ENCODE data around the gene SH3PXD2A.

Gene SH3PXD2A

DNA sequence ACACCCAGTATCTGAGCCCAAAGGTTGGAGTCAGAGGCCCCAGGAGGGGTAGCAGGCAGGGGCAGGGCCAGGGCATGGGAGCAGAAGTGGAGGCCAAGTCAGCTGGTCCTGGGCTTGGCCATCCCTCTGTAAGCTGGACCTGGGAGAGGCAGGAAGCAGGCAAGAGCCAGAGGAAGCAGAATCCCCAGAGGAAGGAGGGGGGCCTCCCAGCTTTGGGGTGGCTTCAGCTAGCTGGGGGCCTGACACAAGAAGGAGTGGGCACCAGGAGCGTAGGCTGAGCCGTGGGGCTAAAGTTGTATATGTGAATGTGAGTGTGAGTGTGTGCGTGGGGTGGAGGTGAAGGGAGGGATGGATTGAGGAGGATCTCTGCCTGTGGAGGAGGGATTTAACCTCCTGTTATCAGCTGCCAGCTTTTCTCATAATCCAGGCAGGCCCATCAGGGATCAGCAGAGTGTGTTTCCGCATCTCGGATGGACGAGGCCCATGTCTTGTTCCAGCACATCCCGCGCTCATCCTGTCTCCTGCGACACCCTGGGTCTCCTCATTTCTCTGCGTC lies 307.9 kb downstream of the SH3PXD2A start:
- TF ChIP-seq, protein P1, sequence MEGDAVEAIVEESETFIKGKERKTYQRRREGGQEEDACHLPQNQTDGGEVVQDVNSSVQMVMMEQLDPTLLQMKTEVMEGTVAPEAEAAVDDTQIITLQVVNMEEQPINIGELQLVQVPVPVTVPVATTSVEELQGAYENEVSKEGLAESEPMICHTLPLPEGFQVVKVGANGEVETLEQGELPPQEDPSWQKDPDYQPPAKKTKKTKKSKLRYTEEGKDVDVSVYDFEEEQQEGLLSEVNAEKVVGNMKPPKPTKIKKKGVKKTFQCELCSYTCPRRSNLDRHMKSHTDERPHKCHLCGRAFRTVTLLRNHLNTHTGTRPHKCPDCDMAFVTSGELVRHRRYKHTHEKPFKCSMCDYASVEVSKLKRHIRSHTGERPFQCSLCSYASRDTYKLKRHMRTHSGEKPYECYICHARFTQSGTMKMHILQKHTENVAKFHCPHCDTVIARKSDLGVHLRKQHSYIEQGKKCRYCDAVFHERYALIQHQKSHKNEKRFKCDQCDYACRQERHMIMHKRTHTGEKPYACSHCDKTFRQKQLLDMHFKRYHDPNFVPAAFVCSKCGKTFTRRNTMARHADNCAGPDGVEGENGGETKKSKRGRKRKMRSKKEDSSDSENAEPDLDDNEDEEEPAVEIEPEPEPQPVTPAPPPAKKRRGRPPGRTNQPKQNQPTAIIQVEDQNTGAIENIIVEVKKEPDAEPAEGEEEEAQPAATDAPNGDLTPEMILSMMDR (IDR thresholded peaks at IDR 0.05): no peak
- Histone ChIP-seq H3K27ac (no peak overlapping the region), H3K36me3 (no peaks in the 10 kb centered on the region), H3K4me1 (ENCODE audit: control insufficient read depth in 1 of 2, insufficient read depth in 1 of 2, low read depth in 1 of 2, low read length in 1 of 2) (peaks cover 0 to 8% of the 10 kb centered on the region in 2 experiments), H3K27me3 (peaks cover 30% of the 10 kb centered on the region), H3K4me3 (ENCODE audit: low read depth in 1 of 2, low read length in 1 of 2) (no peak overlapping the region), H3K9me3 (no peaks in the 10 kb centered on the region)

DNA sequence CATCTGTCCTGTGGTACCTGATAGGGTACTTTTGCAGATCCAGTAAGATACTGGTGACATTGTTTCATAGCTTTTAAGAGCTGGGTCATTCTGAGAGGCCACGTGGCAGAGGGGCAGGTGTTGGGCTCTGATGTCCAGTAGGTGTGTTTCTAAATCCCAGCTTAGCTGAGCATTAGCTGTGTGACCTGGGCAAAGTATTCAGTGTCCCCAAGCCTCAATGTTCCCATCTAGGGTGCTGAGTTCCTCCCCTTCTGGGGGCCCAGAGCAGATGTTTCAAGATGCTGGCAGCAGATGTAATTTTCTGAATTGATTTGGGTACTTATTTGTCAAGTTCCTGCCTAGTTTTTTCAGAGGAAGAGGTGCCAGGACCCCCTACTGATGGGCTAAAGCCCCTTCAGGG lies 309.0 kb downstream of the SH3PXD2A start:
- Histone ChIP-seq H3K9me3 (no peaks in the 10 kb centered on the region), H3K4me3 (ENCODE audit: low read depth in 1 of 2, low read length in 1 of 2) (no peak overlapping the region), H3K27ac (no peak overlapping the region), H3K4me1 (ENCODE audit: control insufficient read depth in 1 of 2, insufficient read depth in 1 of 2, low read depth in 1 of 2, low read length in 1 of 2) (no peaks in the 10 kb centered on the region), H3K36me3 (no peaks in the 10 kb centered on the region), H3K27me3 (peaks cover 33% of the 10 kb centered on the region)
- TF ChIP-seq, protein P1 (IDR thresholded peaks at IDR 0.05): no peak

DNA sequence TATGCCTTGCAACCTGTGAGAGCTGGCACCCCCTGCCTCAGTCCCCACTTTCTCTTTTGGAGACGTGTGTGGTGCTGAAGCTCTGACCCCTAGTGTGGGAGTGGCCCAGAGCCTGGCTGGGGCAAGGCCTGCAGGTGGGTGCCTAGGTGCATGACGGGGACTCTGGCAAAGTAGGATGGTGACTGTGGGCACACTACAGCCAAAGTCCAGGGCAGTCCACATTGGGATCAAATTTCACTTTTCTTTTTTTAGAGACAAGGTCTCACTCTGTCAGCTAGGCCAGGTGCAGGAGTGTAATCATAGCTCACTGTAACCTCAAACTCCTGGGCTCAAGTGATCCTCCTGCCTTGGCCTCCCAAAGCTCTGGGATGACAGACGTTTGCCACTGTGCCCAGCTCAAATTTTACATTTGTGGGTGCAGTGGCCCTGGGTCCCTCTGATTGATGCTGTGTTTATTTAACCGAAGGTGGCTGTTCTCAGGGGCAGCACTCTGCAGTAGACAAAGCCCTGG lies 309.6 kb downstream of the SH3PXD2A start:
- Histone ChIP-seq H3K4me1 (ENCODE audit: control insufficient read depth in 1 of 2, insufficient read depth in 1 of 2, low read depth in 1 of 2, low read length in 1 of 2) (no peaks in the 10 kb centered on the region), H3K36me3 (no peaks in the 10 kb centered on the region), H3K27ac (no peak overlapping the region), H3K4me3 (ENCODE audit: low read depth in 1 of 2, low read length in 1 of 2) (no peak overlapping the region), H3K27me3 (peaks cover 37% of the 10 kb centered on the region), H3K9me3 (no peaks in the 10 kb centered on the region)
- TF ChIP-seq, protein P1 (IDR thresholded peaks at IDR 0.05): no peak

DNA sequence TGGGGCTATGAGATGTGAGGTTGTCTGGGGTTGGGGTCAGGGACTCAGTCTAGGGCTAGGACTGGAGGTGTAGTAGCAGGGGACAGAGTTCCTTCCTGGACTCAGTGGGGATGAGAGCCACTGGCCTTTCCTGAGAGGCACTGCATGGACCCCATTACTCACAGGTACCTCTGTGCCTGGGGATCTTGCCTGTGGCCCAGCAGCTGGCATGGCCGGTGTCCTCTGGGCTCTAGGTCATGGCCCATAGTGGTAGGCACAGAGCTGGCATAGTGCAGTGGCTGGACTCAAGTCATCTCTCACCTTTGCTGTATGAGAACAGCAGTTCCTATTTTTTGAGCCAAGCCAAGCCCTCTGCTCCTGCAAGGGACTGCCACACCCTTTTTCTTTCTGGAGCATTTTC lies 310.0 kb downstream of the SH3PXD2A start:
- no peaks in the 10 kb centered on the region for H3K36me3 ChIP-seq
- TF ChIP-seq, protein P1 (IDR thresholded peaks at IDR 0.05): no peak
- H3K4me1 ChIP-seq (ENCODE audit: control insufficient read depth in 1 of 2, insufficient read depth in 1 of 2, low read depth in 1 of 2, low read length in 1 of 2): no peaks in the 10 kb centered on the region
- H3K27me3 ChIP-seq: peaks cover 37% of the 10 kb centered on the region
- H3K9me3 ChIP-seq: no peaks in the 10 kb centered on the region
- no peak overlapping the region for H3K4me3 ChIP-seq (ENCODE audit: low read depth in 1 of 2, low read length in 1 of 2)
- no peak overlapping the region for H3K27ac ChIP-seq

DNA sequence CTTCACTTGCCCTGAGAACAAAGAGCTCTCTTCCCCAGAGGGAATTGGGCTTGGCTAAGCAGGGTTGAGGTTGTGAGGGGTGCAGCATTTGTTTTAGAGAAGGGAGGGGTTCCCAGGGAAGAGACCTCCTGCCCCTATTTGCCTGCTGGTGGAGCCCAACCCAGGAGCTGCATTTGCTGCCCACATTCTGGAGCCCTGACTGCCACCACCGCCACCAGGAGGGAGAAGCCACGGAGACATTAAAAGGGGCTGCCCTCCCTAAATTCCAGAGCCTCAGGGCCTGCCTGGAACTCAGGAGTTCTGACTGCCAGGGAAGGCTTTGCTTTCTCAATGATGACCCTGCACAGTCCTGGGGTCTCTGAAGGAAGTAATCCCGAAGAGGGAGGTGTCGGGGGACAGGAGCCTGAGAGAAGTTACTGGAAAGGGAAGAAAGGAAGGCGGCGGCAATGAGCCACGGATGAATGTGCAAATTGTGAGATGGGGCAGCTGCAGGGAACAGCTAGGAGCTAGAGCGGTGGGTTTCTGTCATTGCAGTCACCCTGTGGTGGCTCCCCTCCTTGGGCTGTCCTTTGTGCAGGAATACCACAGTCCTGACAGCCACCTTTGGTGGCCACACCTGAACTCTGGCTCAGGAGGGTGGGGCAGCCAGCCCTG lies 310.6 kb downstream of the SH3PXD2A start:
- Histone ChIP-seq H3K4me3 (ENCODE audit: low read depth in 1 of 2, low read length in 1 of 2) (no peak overlapping the region), H3K27ac (no peak overlapping the region), H3K36me3 (no peaks in the 10 kb centered on the region), H3K4me1 (ENCODE audit: control insufficient read depth in 1 of 2, insufficient read depth in 1 of 2, low read depth in 1 of 2, low read length in 1 of 2) (no peaks in the 10 kb centered on the region), H3K27me3 (peaks cover 37% of the 10 kb centered on the region), H3K9me3 (no peaks in the 10 kb centered on the region)
- TF ChIP-seq, protein P1 (IDR thresholded peaks at IDR 0.05): no peak

Measured in neutrophil (primary cell).